SK-N-SH (cell line): ENCODE data around the gene DNAH7. TPM values are rescaled to one million over a fixed set of nuclear protein-coding genes. Genes with fewer than 3 reads are reported as not detected.

Experiments
- CTCF ChIA-PET: fragments of 300-600, 350-600 bp; formaldehyde crosslinking; extraction: SDS; loops from one replicate; lab custom pipeline; 2021; lab: Yijun Ruan, JAX
- POLR2A ChIA-PET: fragments of 350-600 bp; sonication (Branson Sonifier 250); formaldehyde crosslinking; extraction: SDS; loops from one replicate; lab custom pipeline; 2020; ENCODE audit warnings: antibody characterized with exemption, inconsistent platforms; lab: Yijun Ruan, JAX
- DNase-seq: peaks from one replicate; pipeline ENCODE4 v3.0.0; 2012
- H2AFZ ChIP-seq: fragments of 200-600 bp; sonication (generic); 2 replicates; pipeline ENCODE4 v1.8.1; 2016; ENCODE audit warnings: antibody characterized with exemption, mild to moderate bottlenecking, low read depth
- H3F3A ChIP-seq: fragments of 200-600 bp; sonication (generic); replicated peaks from 2 replicates; pipeline ENCODE3; 2016; ENCODE audit warnings: antibody characterized with exemption, mild to moderate bottlenecking; ENCODE audit not compliant: insufficient read depth
- H3K27ac ChIP-seq, 2 experiments: fragments of 200-500 bp in 1 of 2; fragments of 200-600 bp in 1 of 2; sonication (Bioruptor generic) in 1 of 2; sonication (generic), shearing (Covaris generic) in 1 of 2; 2 replicates each; pipeline versions ENCODE4 v1.5.1 to v1.6.1; 2014 to 2016; ENCODE audit warnings: low read depth in 2 of 2, inconsistent platforms in 1 of 2, low read length in 1 of 2, mild to moderate bottlenecking in 1 of 2, mixed read lengths in 1 of 2
- H3K27me3 ChIP-seq: fragments of 200-600 bp; sonication (generic), shearing (Covaris generic); 2 replicates; pipeline ENCODE4 v1.6.1; 2016; ENCODE audit warnings: mixed run types; ENCODE audit not compliant: insufficient read depth
- H3K36me3 ChIP-seq, 2 experiments: fragments of 200-500 bp in 1 of 2; fragments of 200-600 bp in 1 of 2; sonication (Bioruptor generic) in 1 of 2; sonication (generic) in 1 of 2; replicated peaks in 1 of 2; 2 replicates each; pipeline versions ENCODE3 to v1.5.1; 2014 to 2016; ENCODE audit warnings: low read length in 1 of 2, mild to moderate bottlenecking in 1 of 2; ENCODE audit not compliant: insufficient read depth in 2 of 2, control insufficient read depth in 1 of 2
- H3K4me1 ChIP-seq, 2 experiments: fragments of 200-500 bp in 1 of 2; fragments of 200-600 bp in 1 of 2; sonication (Bioruptor generic) in 1 of 2; sonication (generic), shearing (Covaris generic) in 1 of 2; 2 replicates each; pipeline versions ENCODE4 v1.5.1 to v1.6.1; 2014 to 2016; ENCODE audit warnings: low read depth in 1 of 2, low read length in 1 of 2, mixed run types in 1 of 2; ENCODE audit not compliant: insufficient read depth in 2 of 2, control insufficient read depth in 1 of 2
- H3K4me2 ChIP-seq: fragments of 200-600 bp; sonication (generic), shearing (Covaris generic); 2 replicates; pipeline ENCODE4 v1.6.1; 2017; ENCODE audit warnings: mixed run types
- H3K4me3 ChIP-seq, 2 experiments: fragments of 200-500 bp in 1 of 2; fragments of 200-600 bp in 1 of 2; sonication (Bioruptor generic) in 1 of 2; sonication (generic), shearing (Covaris generic) in 1 of 2; 2 replicates each; pipeline versions ENCODE4 v1.5.1 to v1.8.1; 2014 to 2016; ENCODE audit warnings: low read depth in 2 of 2, inconsistent platforms in 1 of 2, low read length in 1 of 2, mild to moderate bottlenecking in 1 of 2, mixed read lengths in 1 of 2, moderate library complexity in 1 of 2
- H3K79me2 ChIP-seq: fragments of 200-600 bp; sonication (generic); 2 replicates; pipeline ENCODE4 v1.8.1; 2017; ENCODE audit warnings: mild to moderate bottlenecking; ENCODE audit not compliant: insufficient read depth
- H3K9ac ChIP-seq: fragments of 200-600 bp; sonication (generic); 2 replicates; pipeline ENCODE4 v1.6.1; 2017; ENCODE audit warnings: mixed run types
- H3K9me2 ChIP-seq: fragments of 200-600 bp; sonication (generic); 2 replicates; pipeline ENCODE4 v1.6.1; 2017; ENCODE audit warnings: mixed run types
- H3K9me3 ChIP-seq: fragments of 200-600 bp; sonication (generic); 2 replicates; pipeline ENCODE4 v1.6.1; 2017; ENCODE audit warnings: mixed run types, mild to moderate bottlenecking, moderate library complexity
- H4K20me1 ChIP-seq: fragments of 200-600 bp; sonication (generic); 2 replicates; pipeline ENCODE4 v1.6.1; 2017; ENCODE audit warnings: mild to moderate bottlenecking, mixed run types; ENCODE audit not compliant: insufficient read depth
- CHD2 ChIP-seq: fragments of 150-350 bp; IDR thresholded peaks from 2 replicates; pipeline ENCODE4 v1.6.1; 2018; ENCODE audit warnings: low read length; ENCODE audit not compliant: partially characterized antibody
- CTCF ChIP-seq: fragments of 200-600 bp; sonication (generic); IDR thresholded peaks from 2 replicates; pipeline ENCODE4 v1.6.1; 2017; ENCODE audit warnings: antibody characterized with exemption, mild to moderate bottlenecking, moderate library complexity
- EZH2phosphoT487 ChIP-seq: fragments of 200-600 bp; sonication (generic); IDR thresholded peaks from 2 replicates; pipeline ENCODE4 v1.6.1; 2017; ENCODE audit warnings: low read depth, mixed run types, mild to moderate bottlenecking, antibody characterized with exemption, moderate library complexity, borderline replicate concordance
- FOXM1 ChIP-seq: IDR thresholded peaks from 2 replicates; pipeline ENCODE4 v1.4.0; 2012; ENCODE audit warnings: low read depth, mild to moderate bottlenecking
- JUND ChIP-seq: IDR thresholded peaks from 2 replicates; pipeline ENCODE4 v1.4.0; 2012
- MAX ChIP-seq: IDR thresholded peaks from 2 replicates; pipeline ENCODE4 v1.4.0; 2012; ENCODE audit warnings: low read depth
- MEF2A ChIP-seq: IDR thresholded peaks from 2 replicates; pipeline ENCODE4 v1.4.0; 2012; ENCODE audit warnings: low read depth, borderline replicate concordance
- MXI1 ChIP-seq: IDR thresholded peaks from 2 replicates; pipeline ENCODE4 v1.6.1; 2012; ENCODE audit warnings: mild to moderate bottlenecking, low read depth, low read length, improper control_type of control experiment
- NFIC ChIP-seq: IDR thresholded peaks from 2 replicates; pipeline ENCODE4 v1.4.0; 2012; ENCODE audit warnings: borderline replicate concordance
- NRF1 ChIP-seq: IDR thresholded peaks from 2 replicates; pipeline ENCODE4 v1.6.1; 2012; ENCODE audit warnings: low read depth, mild to moderate bottlenecking, low read length
- POLR2AphosphoS5 ChIP-seq: IDR thresholded peaks from 2 replicates; pipeline ENCODE4 v1.6.1; 2012; ENCODE audit warnings: low read depth, low read length
- RCOR1 ChIP-seq: fragments of 150-350 bp; IDR thresholded peaks from 2 replicates; pipeline ENCODE4 v1.6.1; 2017; ENCODE audit warnings: antibody characterized with exemption, low read length
- REST ChIP-seq: IDR thresholded peaks from 2 replicates; pipeline ENCODE4 v1.6.1; 2012; ENCODE audit warnings: mild to moderate bottlenecking, low read depth, low read length, moderate library complexity
- RFX5 ChIP-seq: IDR thresholded peaks from 2 replicates; pipeline ENCODE4 v1.6.1; 2012; ENCODE audit warnings: mild to moderate bottlenecking, improper control_type of control experiment, low read length
- RXRA ChIP-seq: IDR thresholded peaks from 2 replicates; pipeline ENCODE4 v1.4.0; 2012; ENCODE audit warnings: low read depth, mild to moderate bottlenecking, borderline replicate concordance
- TAF1 ChIP-seq: IDR thresholded peaks from 2 replicates; pipeline ENCODE4 v1.6.1; 2012; ENCODE audit warnings: low read depth, mild to moderate bottlenecking, low read length, moderate library complexity, borderline replicate concordance
- WGBS: methylation state at CpG from one replicate; pipeline ENCODE4 v1.1.6; 2017; ENCODE audit warnings: low lambda C conversion rate; 5-methylcytosine and 5-hydroxymethylcytosine counted together
- polyA plus RNA-seq, 3 experiments: library from polyadenylated mRNA; depleted of rRNA; stranded (reverse); fragments of >200 nt; gene quantifications; 2 replicates each; pipeline ENCODE4 v1.2.3, GENCODE V29; 2012
- TF ChIP-seq, protein P1 (sequence below): fragments of 150-350 bp; IDR thresholded peaks from 2 replicates; pipeline ENCODE4 v1.6.1; 2017; ENCODE audit warnings: antibody characterized with exemption, low read length, low read depth, borderline replicate concordance
- TF ChIP-seq, protein P2 (sequence below): fragments of 150-350 bp; IDR thresholded peaks from 2 replicates; pipeline ENCODE4 v1.6.1; 2016; ENCODE audit warnings: mild to moderate bottlenecking, low read depth, low read length

DNAH7 gene
- polyA plus RNA-seq, 1 of the 3 experiments (the other 2 are of a cell fraction), result 1.2 TPM

GRCh38 chr2:196018037-196018436 is 50.6 kb downstream of the DNAH7 start (continued):
- no peak for TF ChIP-seq RFX5
- no peak for TF ChIP-seq CHD2
- TF ChIP-seq JUND, result no peak
- no peak for TF ChIP-seq CTCF
- no peak for TF ChIP-seq FOXM1
- TF ChIP-seq EZH2phosphoT487, result no peak
- no peak for TF ChIP-seq POLR2AphosphoS5
- TF ChIP-seq, all 33 proteins: peak for 0

DNA sequence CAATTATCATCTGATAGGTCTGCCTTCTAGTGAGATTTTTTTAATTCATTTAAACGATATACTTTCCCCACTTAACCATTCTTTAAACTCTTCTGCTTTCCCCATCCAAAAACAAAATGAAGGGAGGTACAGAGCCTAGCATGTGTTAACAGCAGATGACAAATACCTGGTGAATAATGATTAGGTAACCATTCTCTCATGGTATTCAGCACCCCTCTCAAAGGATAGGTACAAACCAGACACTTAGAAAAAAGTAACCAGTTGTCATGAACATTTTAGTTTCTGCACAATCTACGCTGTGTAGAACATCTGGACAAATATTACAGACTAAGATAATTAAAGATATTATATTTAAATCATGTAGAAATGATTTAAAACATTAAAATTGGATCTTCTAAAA is 56.3 kb downstream of the DNAH7 start:
- H3F3A ChIP-seq, result no peaks in the 10 kb centered on the region
- TF ChIP-seq RXRA (no peak), RCOR1 (no peak), NRF1 (no peak)
- TF ChIP-seq, all 33 proteins: peak for 0
- Histone ChIP-seq H3K27ac (no peak overlapping the region), H3K9ac (no peak overlapping the region), H3K4me1 (no peaks in the 10 kb centered on the region), H3K4me2 (no peak overlapping the region), H3K27me3 (no peaks in the 10 kb centered on the region), H3K79me2 (no peaks in the 10 kb centered on the region), H4K20me1 (no peaks in the 10 kb centered on the region), H3K4me3 (no peak overlapping the region), H2AFZ (no peak overlapping the region), H3K9me3 (no peaks in the 10 kb centered on the region), H3K36me3 (no peaks in the 10 kb centered on the region), H3K9me2 (no peaks in the 10 kb centered on the region)
- ChIA-PET POLR2A (no interaction called here), CTCF (no interaction called here)
- no peak for DNase-seq
- WGBS, result 44% methylated on average over 2 of the region's 2 CpGs

DNA sequence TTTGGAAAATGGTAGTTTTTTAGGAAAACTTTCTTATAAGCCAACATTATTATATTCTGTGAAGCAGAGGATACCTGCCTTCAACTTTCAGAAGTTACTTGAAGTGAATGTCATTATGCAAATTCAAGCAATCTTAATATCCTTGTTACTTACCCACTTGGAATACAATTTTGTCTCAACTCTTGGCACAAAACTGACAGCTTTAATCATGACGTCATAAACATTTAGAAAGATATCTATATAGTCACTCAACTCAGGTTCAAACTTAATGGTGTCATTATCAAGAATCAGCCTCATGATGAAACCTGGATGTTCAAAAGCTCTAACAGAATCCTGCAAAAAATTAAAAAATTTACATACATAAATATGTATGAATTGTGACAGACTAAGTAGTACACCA is 68.1 kb downstream of the DNAH7 start:
- H3K9me3 ChIP-seq, result no peaks in the 10 kb centered on the region
- 86% methylated on average over 1 of the region's 1 CpG for WGBS
- no peaks in the 10 kb centered on the region for H3K27me3 ChIP-seq
- H3F3A ChIP-seq, result no peaks in the 10 kb centered on the region
- DNase-seq, result no peak
- no peak overlapping the region for H3K9ac ChIP-seq
- no peak overlapping the region for H3K4me2 ChIP-seq
- no peaks in the 10 kb centered on the region for H4K20me1 ChIP-seq
- H3K79me2 ChIP-seq, result no peaks in the 10 kb centered on the region
- H3K36me3 ChIP-seq, result no peaks in the 10 kb centered on the region
- no peaks in the 10 kb centered on the region for H3K9me2 ChIP-seq
- no peak overlapping the region for H3K4me3 ChIP-seq
- H2AFZ ChIP-seq, result no peak overlapping the region
- H3K27ac ChIP-seq, result no peak overlapping the region
- no peaks in the 10 kb centered on the region for H3K4me1 ChIP-seq
- POLR2A ChIA-PET, result no interaction called here
- CTCF ChIA-PET, result interaction anchor here (1.0 kb wide), 1 partner anchor 10 kb away, joined by 4 read pairs; no protein-coding TSS in a partner anchor
- TF ChIP-seq, protein P1, sequence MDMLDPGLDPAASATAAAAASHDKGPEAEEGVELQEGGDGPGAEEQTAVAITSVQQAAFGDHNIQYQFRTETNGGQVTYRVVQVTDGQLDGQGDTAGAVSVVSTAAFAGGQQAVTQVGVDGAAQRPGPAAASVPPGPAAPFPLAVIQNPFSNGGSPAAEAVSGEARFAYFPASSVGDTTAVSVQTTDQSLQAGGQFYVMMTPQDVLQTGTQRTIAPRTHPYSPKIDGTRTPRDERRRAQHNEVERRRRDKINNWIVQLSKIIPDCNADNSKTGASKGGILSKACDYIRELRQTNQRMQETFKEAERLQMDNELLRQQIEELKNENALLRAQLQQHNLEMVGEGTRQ, result no peak
- TF ChIP-seq MEF2A (no peak), TAF1 (no peak), POLR2AphosphoS5 (no peak), REST (no peak), NFIC (no peak), MXI1 (no peak), CHD2 (no peak), MAX (no peak), EZH2phosphoT487 (no peak)
- TF ChIP-seq, protein P2, sequence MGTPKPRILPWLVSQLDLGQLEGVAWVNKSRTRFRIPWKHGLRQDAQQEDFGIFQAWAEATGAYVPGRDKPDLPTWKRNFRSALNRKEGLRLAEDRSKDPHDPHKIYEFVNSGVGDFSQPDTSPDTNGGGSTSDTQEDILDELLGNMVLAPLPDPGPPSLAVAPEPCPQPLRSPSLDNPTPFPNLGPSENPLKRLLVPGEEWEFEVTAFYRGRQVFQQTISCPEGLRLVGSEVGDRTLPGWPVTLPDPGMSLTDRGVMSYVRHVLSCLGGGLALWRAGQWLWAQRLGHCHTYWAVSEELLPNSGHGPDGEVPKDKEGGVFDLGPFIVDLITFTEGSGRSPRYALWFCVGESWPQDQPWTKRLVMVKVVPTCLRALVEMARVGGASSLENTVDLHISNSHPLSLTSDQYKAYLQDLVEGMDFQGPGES, result no peak
